ENCODE measurements around the gene CD63.

Gene CD63

GRCh38 chr12:55703901-55704761 lies 24.7 kb downstream of the CD63 start:
- no peak for DNase-seq

- DNase-seq: no peak
Observed at GRCh38 chr12:55703288-55703687, 25.5 kb downstream of the CD63 start.

- DNase-seq: no peak
Observed at GRCh38 chr12:55702861-55703260, 25.9 kb downstream of the CD63 start.

GRCh38 chr12:55700255-55701018 lies 28.4 kb downstream of the CD63 start:
- DNase-seq: no peak

GRCh38 chr12:55699471-55700055 lies 29.2 kb downstream of the CD63 start:
- no peak for DNase-seq

- no peak for DNase-seq
Observed at GRCh38 chr12:55698965-55699364, 29.8 kb downstream of the CD63 start.

GRCh38 chr12:55698241-55698955 lies 30.4 kb downstream of the CD63 start:
- no peak for DNase-seq

GRCh38 chr12:55697686-55698085 lies 31.1 kb downstream of the CD63 start:
- DNase-seq: no peak

GRCh38 chr12:55696796-55697462 lies 31.9 kb downstream of the CD63 start:
- no peak for DNase-seq

GRCh38 chr12:55696141-55696540 lies 32.7 kb downstream of the CD63 start:
- DNase-seq: no peak

- DNase-seq: no peak
Observed at GRCh38 chr12:55695349-55695748, 33.5 kb downstream of the CD63 start.

- DNase-seq: no peak
Observed at GRCh38 chr12:55694651-55695050, 34.2 kb downstream of the CD63 start.

- DNase-seq: no peak
Observed at GRCh38 chr12:55694188-55694515, 34.7 kb downstream of the CD63 start.

GRCh38 chr12:55693323-55694187 lies 35.3 kb downstream of the CD63 start:
- DNase-seq: no peak

GRCh38 chr12:55692631-55693322 lies 36.0 kb downstream of the CD63 start:
- no peak for DNase-seq

- DNase-seq: no peak
Observed at GRCh38 chr12:55688716-55689655, 39.8 kb downstream of the CD63 start.

GRCh38 chr12:55687746-55688145 lies 41.1 kb downstream of the CD63 start:
- DNase-seq: no peak

- DNase-seq: no peak
Observed at GRCh38 chr12:55686366-55687010, 42.3 kb downstream of the CD63 start.

GRCh38 chr12:55685671-55686070 lies 43.1 kb downstream of the CD63 start:
- no peak for DNase-seq

Measured in NCI-H510A treated with DMSO at 0.1 percent for 48 hours (cell line).